NCI-H510A treated with DMSO at 0.1 percent for 48 hours (cell line): ENCODE results near the gene TUBGCP2.
"Not testable (repeated sequence)": the region's sequence is repeated elsewhere in the genome, so short reads cannot be mapped to it uniquely, and the experiment has no call there.

Source experiments
- DNase-seq: peaks from one replicate; lab custom pipeline; 2025; lab: John Stamatoyannopoulos, UW

TUBGCP2 gene

GRCh38 chr10:133248334-133248715 lies 60.3 kb downstream of the TUBGCP2 start:
- no peak for DNase-seq

DNA sequence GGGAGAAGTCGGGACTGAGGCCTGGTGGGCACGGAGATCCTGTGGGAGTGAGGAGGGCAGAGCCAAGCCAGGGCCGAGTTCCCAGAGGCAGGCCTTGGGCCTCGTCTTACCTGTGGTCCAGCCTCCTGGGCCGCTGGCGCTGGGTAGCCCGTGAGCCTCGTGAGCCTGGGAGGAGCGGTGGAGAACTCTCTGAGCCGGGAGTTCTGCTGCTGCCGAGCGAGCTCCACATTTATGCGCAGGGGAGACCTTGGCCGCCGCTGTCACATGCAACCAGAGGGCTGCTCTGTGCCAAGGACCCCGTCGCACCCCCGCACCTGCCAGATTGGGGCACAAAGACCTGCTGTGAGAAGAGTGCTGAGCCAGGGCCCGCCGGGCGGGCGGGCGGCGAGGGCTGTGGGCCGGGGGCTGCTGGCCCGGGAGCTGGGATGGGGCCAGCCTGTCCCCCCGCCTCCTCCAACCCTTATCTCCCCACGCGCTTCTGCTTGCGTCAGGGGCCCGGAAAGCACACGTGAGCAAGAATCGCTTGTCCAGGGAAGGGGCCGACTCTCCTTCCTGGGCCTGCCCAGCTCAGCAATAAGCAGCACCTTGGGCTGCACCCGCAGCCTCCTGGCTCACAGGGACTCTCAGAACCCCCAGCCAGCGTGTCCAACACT lies 60.9 kb downstream of the TUBGCP2 start:
- no peak for DNase-seq

DNA sequence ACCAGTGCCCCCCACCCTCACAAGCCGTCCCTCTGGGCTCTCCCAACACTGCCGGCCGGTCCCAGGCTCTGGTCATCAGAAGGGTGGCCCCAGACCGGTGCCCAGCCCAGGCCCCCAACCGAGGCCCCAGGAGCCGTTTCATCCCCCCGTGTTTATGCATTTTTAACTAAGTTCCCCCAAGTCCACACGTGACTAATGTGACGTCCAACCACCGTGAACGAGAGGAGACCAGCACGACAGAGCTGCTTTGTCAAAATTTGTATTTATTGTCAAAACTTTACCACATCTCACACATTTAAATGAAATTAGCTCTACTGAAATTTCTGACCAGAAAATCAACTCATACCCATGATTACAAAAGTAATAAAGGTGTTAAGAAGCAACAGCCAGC lies 62.4 kb downstream of the TUBGCP2 start:
- no peak for DNase-seq

- no peak for DNase-seq
Observed at GRCh38 chr10:133245439-133246235, 63.0 kb downstream of the TUBGCP2 start.

DNA sequence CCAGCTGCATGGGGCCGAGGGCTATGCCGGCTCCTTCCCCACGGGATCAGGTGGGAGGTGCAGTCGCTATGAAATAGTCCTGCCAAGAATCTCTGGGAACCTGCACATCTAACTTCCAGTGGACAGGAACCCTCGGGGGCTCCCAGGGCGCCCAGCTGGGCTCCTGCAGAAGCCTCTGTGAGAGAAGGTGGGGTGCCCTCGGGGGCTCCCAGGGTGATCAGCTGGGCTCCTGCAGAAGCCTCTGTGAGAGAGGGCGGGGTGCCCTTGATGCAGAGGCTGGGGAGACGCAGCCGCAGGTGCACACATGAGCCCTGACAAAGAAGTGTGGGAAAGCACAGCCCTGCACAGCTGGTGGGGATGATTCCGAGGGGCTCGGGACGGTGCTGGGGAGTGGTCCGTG lies 65.1 kb downstream of the TUBGCP2 start:
- no peak for DNase-seq

GRCh38 chr10:133242611-133243356 lies 65.9 kb downstream of the TUBGCP2 start:
- no peak for DNase-seq

DNA sequence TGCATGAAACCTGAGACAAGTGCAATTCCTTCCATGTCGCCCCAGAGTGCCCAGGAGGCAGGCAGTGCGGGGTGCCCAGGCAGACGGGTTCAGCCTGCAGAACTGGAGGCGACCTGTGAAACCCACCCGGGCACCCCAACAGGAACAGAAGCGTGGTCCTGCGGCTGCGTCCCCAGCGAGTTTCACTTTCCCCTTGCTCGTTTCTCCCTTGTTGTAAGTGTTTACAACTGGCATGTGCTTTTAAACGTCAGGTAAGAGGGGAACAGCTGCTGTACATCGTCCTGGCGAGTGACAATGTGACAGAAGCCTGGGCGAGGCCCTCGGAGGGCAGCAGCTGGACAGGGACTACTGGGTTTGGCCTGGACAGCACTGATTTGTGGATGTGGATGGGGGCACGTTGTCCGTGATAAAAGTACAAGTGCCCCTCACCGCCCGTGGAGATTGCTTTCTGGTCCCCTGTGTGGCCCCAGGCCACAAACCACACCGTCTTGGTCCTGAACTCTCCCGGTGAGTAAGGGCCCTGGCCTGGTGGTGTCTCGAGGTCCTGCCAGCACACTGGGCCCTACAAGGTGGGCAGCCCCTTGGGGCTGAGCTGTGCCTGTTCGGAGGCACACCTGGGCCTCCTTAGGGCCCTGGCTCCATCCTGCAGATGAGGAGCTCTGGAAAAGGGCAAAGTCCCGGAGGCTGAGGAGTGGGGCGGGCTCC lies 67.0 kb downstream of the TUBGCP2 start:
- no peak for DNase-seq

DNA sequence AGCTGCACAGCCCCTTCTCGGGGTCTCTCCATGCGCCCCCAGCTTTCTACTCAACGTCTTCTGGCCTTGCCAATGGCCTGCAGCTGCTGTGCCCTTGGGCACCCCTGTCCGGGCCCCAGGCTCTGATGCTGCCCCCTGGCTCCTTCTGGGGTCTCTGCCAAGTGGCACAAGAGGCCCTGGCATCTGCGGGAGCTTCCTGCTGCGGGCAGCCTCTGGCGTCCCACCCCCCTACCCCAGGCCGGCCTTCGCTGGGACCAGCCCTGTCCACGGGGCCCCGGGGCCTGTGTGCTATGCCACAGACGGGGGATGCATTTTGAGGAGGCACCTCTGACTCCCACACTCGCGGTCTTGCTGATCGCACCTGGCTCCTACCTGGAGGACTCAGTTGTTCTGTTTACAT lies 68.7 kb downstream of the TUBGCP2 start:
- no peak for DNase-seq

DNA sequence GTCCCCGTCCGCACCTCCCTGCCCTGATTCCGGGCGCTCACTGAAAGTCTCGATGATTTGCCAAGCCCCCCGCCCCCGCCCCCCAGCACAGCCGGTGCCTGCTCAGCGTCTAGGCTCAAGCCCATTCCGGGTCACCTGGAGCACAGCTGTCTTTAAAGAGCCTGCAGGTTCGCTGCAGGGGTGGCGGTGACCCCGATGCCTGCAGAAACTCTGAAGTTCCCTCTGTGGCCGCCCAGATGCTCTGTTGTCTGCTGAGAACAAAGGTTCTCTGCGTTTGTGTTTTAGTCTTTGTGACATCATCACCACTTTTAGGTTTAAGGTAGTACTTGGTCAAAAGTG lies 70.2 kb downstream of the TUBGCP2 start:
- no peak for DNase-seq

- DNase-seq: no peak
Observed at GRCh38 chr10:133237588-133238465, 70.8 kb downstream of the TUBGCP2 start, which contains the start of gene VENTX. VENTX (plus strand) TSS chr10:133237855; CDS start chr10:133237915, 60 bp downstream.

DNA sequence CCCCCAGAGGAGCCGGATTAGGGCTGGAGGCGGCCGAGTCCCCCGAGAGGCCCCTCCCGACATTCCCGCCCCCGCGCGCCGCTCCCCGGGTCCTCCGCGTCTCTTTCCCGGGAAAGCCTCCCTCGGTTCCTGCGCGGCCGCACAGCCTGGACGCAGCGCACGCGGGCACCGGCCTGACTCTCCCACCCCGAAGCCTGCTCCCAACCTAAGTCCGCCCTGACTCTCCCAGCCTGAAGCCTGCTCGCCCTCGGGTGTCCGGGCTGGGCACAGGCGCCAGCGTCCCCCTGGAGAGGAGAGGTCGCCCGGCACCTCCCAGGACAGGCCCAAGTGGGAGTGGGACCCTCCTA lies 71.5 kb downstream of the TUBGCP2 start:
- DNase-seq: no peak

DNA sequence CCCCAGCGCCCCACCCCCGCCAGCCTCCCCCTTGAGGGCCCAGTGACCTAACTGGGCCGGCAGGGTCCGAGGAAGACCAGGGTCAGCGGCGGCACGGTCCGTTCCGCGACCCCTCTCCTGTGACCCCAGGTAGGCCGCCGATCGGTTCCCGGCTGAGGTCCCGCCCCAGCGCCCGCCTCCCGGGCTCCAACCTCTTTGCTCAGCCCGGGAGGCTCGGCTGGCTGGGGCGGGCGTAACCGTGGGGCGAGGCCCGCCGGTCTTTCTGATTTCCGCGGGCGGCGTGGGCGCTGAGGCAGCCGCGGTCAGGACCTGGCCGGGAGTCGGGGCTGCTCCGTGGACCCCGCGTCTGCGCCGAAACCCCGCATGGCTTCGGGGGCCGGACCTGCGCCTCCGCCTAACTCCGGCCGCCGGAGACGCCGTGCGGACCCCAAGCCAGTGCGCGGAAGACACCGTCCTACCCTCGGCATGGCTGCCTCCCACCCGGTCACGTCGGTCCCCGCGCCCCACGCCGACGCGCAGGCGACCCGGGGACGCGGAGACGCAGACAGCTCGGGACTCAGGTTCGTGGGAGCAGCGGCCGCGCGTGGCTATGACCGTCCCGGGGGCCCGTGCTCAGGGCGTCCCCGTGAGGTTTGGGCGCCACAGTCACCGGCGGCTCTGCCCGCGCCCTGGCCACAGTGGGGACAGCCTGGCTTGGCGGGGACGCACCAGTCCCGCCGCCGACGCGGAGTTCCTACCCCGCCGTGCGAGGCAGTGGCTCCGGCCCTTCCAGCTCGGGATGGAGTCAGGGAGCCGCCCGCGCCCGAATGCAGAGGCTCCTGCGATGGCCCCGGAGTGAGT lies 72.1 kb downstream of the TUBGCP2 start:
- no peak for DNase-seq

DNA sequence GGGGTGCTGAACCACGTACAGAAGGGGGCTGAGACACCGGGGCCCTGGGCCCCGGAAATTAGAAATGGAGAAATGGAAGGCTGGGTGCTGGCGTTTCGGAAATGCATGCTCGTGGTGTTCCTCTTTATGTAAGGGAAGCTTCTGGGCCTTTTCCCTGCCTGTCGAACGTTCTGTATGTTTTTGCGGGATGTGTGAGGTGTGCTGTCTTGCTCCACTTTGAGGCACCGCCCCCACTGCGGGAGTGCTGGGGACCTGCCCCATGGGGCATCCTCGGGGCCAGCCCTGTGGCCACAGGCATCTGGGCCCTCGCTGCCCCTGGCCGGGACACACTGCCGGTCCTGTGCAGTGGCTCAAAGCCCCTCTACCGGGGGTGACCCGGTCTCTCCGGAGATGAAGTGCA lies 72.7 kb downstream of the TUBGCP2 start:
- no peak for DNase-seq

GRCh38 chr10:133235265-133235855 lies 73.3 kb downstream of the TUBGCP2 start:
- no peak for DNase-seq

DNA sequence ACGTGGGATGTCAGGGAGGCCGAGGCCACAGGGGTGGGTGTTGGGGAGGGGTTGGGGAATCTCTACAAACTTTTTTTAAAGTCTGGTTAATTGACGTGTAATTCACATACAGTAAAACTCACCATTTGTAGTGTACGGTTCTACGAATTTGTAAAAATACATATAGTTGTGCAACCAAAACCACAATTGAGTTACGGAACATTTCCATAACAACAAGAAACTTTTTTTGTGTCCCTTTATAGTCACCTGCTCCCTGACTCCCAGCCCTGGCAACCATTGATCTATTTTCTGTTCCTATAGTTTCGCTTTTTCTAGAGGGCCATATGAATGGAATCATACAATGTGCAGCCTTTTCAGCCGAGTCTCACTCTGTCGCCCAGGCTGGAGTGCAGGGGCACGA lies 73.9 kb downstream of the TUBGCP2 start:
- DNase-seq: not testable (repeated sequence)

DNA sequence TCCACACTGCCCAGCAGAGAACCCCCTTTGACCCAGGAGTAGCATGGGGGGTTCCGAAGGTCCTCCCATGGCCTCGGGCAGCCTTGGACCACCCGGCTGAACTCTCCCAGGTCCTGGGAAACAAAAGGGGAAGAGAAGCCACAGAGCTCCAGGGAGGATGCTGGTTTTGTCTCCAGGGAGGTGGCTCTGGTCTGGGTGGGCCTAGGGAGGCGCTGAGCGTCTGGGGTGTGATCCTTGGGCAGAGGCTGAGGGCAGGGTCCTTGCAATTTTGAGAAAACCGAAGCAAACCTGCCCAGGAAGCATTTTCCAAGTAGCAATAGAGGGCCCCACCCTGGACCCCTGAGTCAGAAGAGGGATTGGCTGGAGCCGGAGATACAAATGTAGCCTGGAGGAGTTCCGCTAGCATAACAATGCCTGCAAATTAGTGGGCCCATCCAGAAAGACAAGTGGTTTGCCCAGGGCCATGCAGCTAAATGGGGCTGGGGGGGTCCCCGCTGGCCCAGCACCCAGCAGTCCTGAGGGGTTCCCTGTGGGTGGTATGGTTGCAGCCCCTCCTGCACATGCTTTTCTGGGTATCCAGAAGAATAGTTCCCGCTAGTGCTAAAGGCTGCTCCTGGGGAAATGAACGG lies 76.6 kb downstream of the TUBGCP2 start:
- DNase-seq: no peak

GRCh38 chr10:133231244-133231945 lies 77.3 kb downstream of the TUBGCP2 start:
- DNase-seq: no peak

- no peak for DNase-seq
Observed at GRCh38 chr10:133230387-133231195, 78.1 kb downstream of the TUBGCP2 start.
